OCI-LY1 (cell line): ENCODE data around the gene DPH6.
"Not testable (repeated sequence)": the region's sequence is repeated elsewhere in the genome, so short reads cannot be mapped to it uniquely, and the experiment has no call there.

ENCODE experiments used
- H2AFZ ChIP-seq: fragments of 200-600 bp; sonication (generic), shearing (Covaris generic); 2 replicates; pipeline ENCODE4 v1.6.0; 2014; ENCODE audit warnings: antibody characterized with exemption, mild to moderate bottlenecking, low read length
- H3F3A ChIP-seq: fragments of 200-600 bp; sonication (generic), shearing (Covaris generic); 2 replicates; pipeline ENCODE4 v1.6.0; 2014; ENCODE audit warnings: mild to moderate bottlenecking, antibody characterized with exemption, low read length, moderate library complexity; ENCODE audit not compliant: insufficient read depth
- H3K27ac ChIP-seq: fragments of 200-600 bp; sonication (generic); 2 replicates; pipeline ENCODE4 v1.5.1; 2014; ENCODE audit warnings: low read length, mixed run types, mild to moderate bottlenecking, low read depth; ENCODE audit not compliant: poor library complexity, severe bottlenecking
- H3K27me3 ChIP-seq: fragments of 200-600 bp; sonication (generic); 2 replicates; pipeline ENCODE4 v1.6.0; 2014; ENCODE audit warnings: antibody characterized with exemption, mild to moderate bottlenecking, low read length, moderate library complexity; ENCODE audit not compliant: insufficient read depth
- H3K36me3 ChIP-seq: fragments of 200-600 bp; sonication (generic); 2 replicates; pipeline ENCODE4 v1.6.1; 2014; ENCODE audit warnings: mild to moderate bottlenecking, antibody characterized with exemption, low read length, moderate library complexity, mixed read lengths; ENCODE audit not compliant: insufficient read depth
- H3K4me1 ChIP-seq: fragments of 200-600 bp; sonication (generic); 2 replicates; pipeline ENCODE4 v1.5.1; 2014; ENCODE audit warnings: mild to moderate bottlenecking, low read length, moderate library complexity; ENCODE audit not compliant: insufficient read depth, severe bottlenecking
- H3K4me2 ChIP-seq: fragments of 200-600 bp; sonication (generic), shearing (Covaris generic); 2 replicates; pipeline ENCODE4 v1.6.1; 2014; ENCODE audit warnings: low read length
- H3K4me3 ChIP-seq: fragments of 200-600 bp; sonication (generic); 2 replicates; pipeline ENCODE4 v1.5.1; 2014; ENCODE audit warnings: low read length, low read depth, mild to moderate bottlenecking, mixed read lengths; ENCODE audit not compliant: poor library complexity, severe bottlenecking
- H3K79me2 ChIP-seq: fragments of 200-600 bp; shearing (Covaris generic); 2 replicates; pipeline ENCODE4 v1.6.1; 2016; ENCODE audit warnings: mixed run types, low read length, mixed read lengths; ENCODE audit not compliant: insufficient read depth
- H3K9ac ChIP-seq: fragments of 200-600 bp; sonication (generic), shearing (Covaris generic); 2 replicates; pipeline ENCODE4 v1.6.1; 2014; ENCODE audit warnings: mild to moderate bottlenecking, low read length, mixed read lengths
- H3K9me2 ChIP-seq: fragments of 200-600 bp; sonication (generic), shearing (Covaris generic); 2 replicates; pipeline ENCODE4 v1.6.1; 2014; ENCODE audit warnings: low read depth, mild to moderate bottlenecking, low read length, mixed read lengths
- H3K9me3 ChIP-seq: fragments of 200-600 bp; shearing (Covaris generic); 2 replicates; pipeline ENCODE4 v1.6.1; 2014; ENCODE audit warnings: low read length, mixed read lengths
- H4K20me1 ChIP-seq: fragments of 200-600 bp; sonication (generic), shearing (Covaris generic); 2 replicates; pipeline ENCODE4 v1.6.0; 2016; ENCODE audit warnings: mild to moderate bottlenecking, low read length; ENCODE audit not compliant: insufficient read depth
- EZH2 ChIP-seq: fragments of 200-600 bp; sonication (generic), shearing (Covaris generic); IDR thresholded peaks from 2 replicates; pipeline ENCODE4 v1.8.0; 2017; ENCODE audit warnings: borderline replicate concordance, mixed run types, mild to moderate bottlenecking, antibody characterized with exemption, low read length, moderate library complexity, mixed read lengths
- TF ChIP-seq, protein P1 (sequence below): fragments of 200-600 bp; sonication (generic), shearing (Covaris generic); IDR thresholded peaks from 2 replicates; pipeline ENCODE4 v1.5.1; 2017; ENCODE audit warnings: mild to moderate bottlenecking, antibody characterized with exemption, low read length, moderate library complexity, mixed read lengths

DPH6 gene

DNA sequence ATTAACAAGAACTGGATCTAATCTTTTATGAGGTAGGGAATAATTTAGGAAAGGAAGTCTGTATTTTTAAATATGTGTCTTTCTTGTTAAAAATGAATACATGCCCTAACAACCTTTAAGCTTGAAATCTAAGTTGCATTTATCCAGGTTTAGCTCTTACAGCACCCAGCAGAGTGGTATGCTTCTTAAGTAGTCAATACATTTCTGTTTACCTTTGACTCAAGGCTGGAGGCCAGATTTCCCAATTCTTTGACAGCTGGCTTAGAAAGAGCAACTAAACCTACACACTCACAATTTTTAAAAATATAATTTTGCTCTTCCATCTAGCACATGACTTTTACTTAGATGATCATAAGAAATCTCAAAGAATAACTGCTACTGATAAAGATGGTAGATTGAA, 148.9 kb downstream of the DPH6 start:
- no peaks in the 10 kb centered on the region for H3K9me3 ChIP-seq
- TF ChIP-seq EZH2: no peak
- TF ChIP-seq, protein P1, sequence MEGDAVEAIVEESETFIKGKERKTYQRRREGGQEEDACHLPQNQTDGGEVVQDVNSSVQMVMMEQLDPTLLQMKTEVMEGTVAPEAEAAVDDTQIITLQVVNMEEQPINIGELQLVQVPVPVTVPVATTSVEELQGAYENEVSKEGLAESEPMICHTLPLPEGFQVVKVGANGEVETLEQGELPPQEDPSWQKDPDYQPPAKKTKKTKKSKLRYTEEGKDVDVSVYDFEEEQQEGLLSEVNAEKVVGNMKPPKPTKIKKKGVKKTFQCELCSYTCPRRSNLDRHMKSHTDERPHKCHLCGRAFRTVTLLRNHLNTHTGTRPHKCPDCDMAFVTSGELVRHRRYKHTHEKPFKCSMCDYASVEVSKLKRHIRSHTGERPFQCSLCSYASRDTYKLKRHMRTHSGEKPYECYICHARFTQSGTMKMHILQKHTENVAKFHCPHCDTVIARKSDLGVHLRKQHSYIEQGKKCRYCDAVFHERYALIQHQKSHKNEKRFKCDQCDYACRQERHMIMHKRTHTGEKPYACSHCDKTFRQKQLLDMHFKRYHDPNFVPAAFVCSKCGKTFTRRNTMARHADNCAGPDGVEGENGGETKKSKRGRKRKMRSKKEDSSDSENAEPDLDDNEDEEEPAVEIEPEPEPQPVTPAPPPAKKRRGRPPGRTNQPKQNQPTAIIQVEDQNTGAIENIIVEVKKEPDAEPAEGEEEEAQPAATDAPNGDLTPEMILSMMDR: no peak
- no peaks in the 10 kb centered on the region for H3K4me1 ChIP-seq
- H3K79me2 ChIP-seq: no peaks in the 10 kb centered on the region
- H3K27ac ChIP-seq: no peak overlapping the region
- H3K27me3 ChIP-seq: no peaks in the 10 kb centered on the region
- no peaks in the 10 kb centered on the region for H3K36me3 ChIP-seq
- no peak overlapping the region for H3K4me2 ChIP-seq
- H4K20me1 ChIP-seq: no peaks in the 10 kb centered on the region
- no peak overlapping the region for H2AFZ ChIP-seq
- H3K9ac ChIP-seq: no peak overlapping the region
- no peak overlapping the region for H3K4me3 ChIP-seq
- no peaks in the 10 kb centered on the region for H3K9me2 ChIP-seq
- H3F3A ChIP-seq: no peaks in the 10 kb centered on the region

DNA sequence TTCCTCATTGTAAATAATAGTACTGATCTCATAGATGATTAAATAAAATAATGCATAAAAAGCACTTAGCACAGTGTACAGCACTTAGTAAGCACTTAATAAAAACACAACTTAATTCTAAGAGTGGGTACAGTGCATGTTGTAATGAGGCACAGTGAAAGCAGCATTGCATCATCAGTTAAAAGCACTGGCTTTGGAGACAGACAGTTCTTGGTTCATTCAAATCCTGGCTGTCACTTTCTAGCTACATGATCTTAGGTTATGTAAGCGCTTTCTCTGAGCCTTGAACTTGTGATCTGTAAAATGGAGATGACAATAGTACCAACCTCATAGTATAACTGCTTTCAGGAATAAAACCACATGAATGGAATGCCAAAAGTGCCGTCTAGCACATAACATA, 151.5 kb downstream of the DPH6 start:
- no peaks in the 10 kb centered on the region for H3K9me2 ChIP-seq
- no peaks in the 10 kb centered on the region for H3F3A ChIP-seq
- TF ChIP-seq, protein P1: no peak
- TF ChIP-seq EZH2: no peak
- H3K27me3 ChIP-seq: no peaks in the 10 kb centered on the region
- no peaks in the 10 kb centered on the region for H3K9me3 ChIP-seq
- H3K4me2 ChIP-seq: no peak overlapping the region
- no peak overlapping the region for H3K27ac ChIP-seq
- no peaks in the 10 kb centered on the region for H4K20me1 ChIP-seq
- no peaks in the 10 kb centered on the region for H3K79me2 ChIP-seq
- no peaks in the 10 kb centered on the region for H3K4me1 ChIP-seq
- no peak overlapping the region for H3K4me3 ChIP-seq
- H2AFZ ChIP-seq: no peak overlapping the region
- no peak overlapping the region for H3K9ac ChIP-seq
- no peaks in the 10 kb centered on the region for H3K36me3 ChIP-seq

DNA sequence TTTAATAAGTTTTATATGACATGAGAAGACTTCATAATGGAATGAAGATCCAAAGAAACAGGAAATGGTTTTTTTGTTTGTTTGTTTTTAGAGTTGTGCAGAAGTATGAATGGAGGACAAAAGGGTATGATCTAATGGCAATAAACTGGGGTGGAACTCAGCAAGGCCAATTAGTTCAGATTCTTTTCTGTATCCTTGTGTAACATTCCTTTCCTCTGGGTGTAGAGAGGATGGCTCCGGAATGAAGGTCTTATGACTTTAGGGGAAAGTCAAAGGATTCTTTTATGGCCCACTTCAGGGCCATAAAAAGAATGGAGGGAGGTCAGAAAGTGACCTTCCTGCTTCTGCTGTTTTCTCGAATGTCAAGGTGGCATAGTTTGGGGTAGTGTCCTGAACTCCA, 152.6 kb downstream of the DPH6 start:
- Histone ChIP-seq H3K27ac (no peak overlapping the region), H3K79me2 (no peaks in the 10 kb centered on the region), H3K9me2 (no peaks in the 10 kb centered on the region), H3K4me3 (no peak overlapping the region), H3K27me3 (no peaks in the 10 kb centered on the region), H3F3A (no peaks in the 10 kb centered on the region), H4K20me1 (no peaks in the 10 kb centered on the region), H3K36me3 (no peaks in the 10 kb centered on the region), H3K4me2 (no peak overlapping the region), H3K9me3 (no peaks in the 10 kb centered on the region), H2AFZ (no peak overlapping the region), H3K9ac (no peak overlapping the region), H3K4me1 (no peaks in the 10 kb centered on the region)
- TF ChIP-seq, protein P1: no peak
- TF ChIP-seq EZH2: no peak

DNA sequence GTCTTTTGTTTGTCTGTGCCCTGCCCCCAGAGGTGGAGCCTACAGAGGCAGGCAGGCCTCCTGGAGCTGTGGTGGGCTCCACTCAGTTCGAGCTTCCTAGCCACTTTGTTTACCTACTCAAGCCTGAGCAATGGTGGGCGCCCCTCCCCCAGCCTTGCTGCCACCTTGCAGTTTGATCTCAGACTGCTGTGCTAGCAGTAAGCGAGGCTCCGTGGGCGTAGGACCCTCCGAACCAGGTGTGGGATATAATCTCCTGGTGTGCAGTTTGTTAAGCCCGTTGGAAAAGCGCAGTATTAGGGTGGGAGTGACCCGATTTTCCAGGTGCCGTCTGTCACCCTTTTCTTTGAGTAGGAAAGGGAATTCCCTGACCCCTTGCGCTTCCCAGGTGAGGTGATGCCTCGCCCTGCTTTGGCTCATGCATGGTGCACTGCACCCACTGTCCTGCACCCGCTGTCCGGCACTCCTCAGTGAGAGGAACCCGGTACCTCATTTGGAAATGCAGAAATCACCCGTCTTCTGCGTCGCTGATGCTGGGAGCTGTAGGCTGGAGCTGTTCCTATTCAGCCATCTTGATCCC, 154.5 kb downstream of the DPH6 start:
- not testable (repeated sequence) for H2AFZ ChIP-seq, H3K9me3 ChIP-seq, H3K27ac ChIP-seq, H3K36me3 ChIP-seq, H3K9ac ChIP-seq, H3K4me2 ChIP-seq, H3K27me3 ChIP-seq, H3K4me1 ChIP-seq, H3F3A ChIP-seq, H3K79me2 ChIP-seq, H4K20me1 ChIP-seq, H3K4me3 ChIP-seq, H3K9me2 ChIP-seq
